Measurements from ENCODE around the gene ZFP91.

DNA sequence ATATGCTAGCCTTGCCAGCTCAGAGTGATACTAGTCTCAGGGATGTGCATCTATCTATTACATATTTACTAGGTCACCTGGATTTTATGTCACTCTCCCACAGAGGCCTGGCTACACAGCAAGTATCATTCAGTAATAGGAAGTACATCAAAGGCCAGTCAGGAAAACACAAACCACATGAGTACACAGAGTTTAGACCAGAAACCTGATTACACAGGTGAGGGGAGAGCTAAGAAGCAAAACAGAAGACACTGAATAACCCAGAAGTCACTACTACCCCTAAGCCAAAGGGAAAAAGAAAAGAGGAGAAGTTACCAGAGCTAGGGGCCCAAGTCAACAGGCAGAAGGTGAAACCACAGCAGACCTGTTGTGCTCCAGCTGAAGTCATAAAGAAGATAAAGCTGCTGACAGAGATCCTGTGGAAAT lies 16.5 kb upstream of the ZFP91 start:
- TF ChIP-seq, protein P1, sequence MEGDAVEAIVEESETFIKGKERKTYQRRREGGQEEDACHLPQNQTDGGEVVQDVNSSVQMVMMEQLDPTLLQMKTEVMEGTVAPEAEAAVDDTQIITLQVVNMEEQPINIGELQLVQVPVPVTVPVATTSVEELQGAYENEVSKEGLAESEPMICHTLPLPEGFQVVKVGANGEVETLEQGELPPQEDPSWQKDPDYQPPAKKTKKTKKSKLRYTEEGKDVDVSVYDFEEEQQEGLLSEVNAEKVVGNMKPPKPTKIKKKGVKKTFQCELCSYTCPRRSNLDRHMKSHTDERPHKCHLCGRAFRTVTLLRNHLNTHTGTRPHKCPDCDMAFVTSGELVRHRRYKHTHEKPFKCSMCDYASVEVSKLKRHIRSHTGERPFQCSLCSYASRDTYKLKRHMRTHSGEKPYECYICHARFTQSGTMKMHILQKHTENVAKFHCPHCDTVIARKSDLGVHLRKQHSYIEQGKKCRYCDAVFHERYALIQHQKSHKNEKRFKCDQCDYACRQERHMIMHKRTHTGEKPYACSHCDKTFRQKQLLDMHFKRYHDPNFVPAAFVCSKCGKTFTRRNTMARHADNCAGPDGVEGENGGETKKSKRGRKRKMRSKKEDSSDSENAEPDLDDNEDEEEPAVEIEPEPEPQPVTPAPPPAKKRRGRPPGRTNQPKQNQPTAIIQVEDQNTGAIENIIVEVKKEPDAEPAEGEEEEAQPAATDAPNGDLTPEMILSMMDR (conservative IDR thresholded peaks at IDR 0.05; ENCODE audit: low read depth, low read length): no peak
- TF ChIP-seq EZH2phosphoT487 (IDR thresholded peaks at IDR 0.05; ENCODE audit: borderline replicate concordance, low read length): no peak
